Measurements from ENCODE around the gene KLHL26. TPM values are rescaled to one million over a fixed set of nuclear protein-coding genes. Genes with fewer than 3 reads are reported as not detected.

KLHL26 gene
- total and polyA plus RNA-seq, 9 of the 15 experiments (the other 6 are each of a cell fraction or from before 2014, with no cell fraction given) = 0.13 to 13.3 (median 1.4) TPM

DNA sequence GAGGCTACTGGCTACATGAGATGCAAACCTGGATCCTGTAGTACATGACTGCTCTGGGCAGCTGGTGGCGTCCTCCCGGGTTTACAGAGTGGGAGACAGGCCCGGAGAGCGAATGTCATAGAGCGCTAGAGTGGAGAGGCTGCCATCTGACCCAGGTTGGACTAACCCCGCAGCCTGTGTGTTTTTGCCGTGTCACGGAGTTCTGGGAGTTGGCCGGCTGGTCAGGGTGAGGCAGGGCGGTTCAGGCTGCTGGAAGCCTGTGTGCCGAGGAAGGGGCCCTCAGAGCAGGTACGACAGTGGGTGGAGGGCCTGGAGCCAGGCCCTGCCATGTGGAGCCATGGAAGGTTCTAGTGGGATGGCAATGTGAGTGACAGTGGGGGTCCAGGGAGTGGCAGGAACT lies 59.2 kb downstream of the KLHL26 start (continued):
- TF ChIP-seq, protein P1, sequence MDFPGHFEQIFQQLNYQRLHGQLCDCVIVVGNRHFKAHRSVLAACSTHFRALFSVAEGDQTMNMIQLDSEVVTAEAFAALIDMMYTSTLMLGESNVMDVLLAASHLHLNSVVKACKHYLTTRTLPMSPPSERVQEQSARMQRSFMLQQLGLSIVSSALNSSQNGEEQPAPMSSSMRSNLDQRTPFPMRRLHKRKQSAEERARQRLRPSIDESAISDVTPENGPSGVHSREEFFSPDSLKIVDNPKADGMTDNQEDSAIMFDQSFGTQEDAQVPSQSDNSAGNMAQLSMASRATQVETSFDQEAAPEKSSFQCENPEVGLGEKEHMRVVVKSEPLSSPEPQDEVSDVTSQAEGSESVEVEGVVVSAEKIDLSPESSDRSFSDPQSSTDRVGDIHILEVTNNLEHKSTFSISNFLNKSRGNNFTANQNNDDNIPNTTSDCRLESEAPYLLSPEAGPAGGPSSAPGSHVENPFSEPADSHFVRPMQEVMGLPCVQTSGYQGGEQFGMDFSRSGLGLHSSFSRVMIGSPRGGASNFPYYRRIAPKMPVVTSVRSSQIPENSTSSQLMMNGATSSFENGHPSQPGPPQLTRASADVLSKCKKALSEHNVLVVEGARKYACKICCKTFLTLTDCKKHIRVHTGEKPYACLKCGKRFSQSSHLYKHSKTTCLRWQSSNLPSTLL (IDR thresholded peaks at IDR 0.05) = no peak
- no peak for TF ChIP-seq ZNF133 (CRISPR knock-in tag; IDR thresholded peaks at IDR 0.05)
- TF ChIP-seq PHF21A (IDR thresholded peaks at IDR 0.05; ENCODE audit: borderline replicate concordance, low read depth) = no peak
- TF ChIP-seq, protein P2, sequence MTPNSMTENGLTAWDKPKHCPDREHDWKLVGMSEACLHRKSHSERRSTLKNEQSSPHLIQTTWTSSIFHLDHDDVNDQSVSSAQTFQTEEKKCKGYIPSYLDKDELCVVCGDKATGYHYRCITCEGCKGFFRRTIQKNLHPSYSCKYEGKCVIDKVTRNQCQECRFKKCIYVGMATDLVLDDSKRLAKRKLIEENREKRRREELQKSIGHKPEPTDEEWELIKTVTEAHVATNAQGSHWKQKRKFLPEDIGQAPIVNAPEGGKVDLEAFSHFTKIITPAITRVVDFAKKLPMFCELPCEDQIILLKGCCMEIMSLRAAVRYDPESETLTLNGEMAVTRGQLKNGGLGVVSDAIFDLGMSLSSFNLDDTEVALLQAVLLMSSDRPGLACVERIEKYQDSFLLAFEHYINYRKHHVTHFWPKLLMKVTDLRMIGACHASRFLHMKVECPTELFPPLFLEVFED (CRISPR knock-in tag; conservative IDR thresholded peaks at IDR 0.05) = no peak
- TF ChIP-seq, protein P3, sequence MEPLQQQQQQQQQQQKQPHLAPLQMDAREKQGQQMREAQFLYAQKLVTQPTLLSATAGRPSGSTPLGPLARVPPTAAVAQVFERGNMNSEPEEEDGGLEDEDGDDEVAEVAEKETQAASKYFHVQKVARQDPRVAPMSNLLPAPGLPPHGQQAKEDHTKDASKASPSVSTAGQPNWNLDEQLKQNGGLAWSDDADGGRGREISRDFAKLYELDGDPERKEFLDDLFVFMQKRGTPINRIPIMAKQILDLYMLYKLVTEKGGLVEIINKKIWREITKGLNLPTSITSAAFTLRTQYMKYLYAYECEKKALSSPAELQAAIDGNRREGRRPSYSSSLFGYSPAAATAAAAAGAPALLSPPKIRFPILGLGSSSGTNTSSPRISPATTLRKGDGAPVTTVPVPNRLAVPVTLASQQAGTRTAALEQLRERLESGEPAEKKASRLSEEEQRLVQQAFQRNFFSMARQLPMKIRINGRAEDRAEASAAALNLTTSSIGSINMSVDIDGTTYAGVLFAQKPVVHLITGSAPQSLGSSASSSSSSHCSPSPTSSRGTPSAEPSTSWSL (CRISPR knock-in tag; IDR thresholded peaks at IDR 0.05; ENCODE audit: borderline replicate concordance) = no peak
- TF ChIP-seq, protein P4, sequence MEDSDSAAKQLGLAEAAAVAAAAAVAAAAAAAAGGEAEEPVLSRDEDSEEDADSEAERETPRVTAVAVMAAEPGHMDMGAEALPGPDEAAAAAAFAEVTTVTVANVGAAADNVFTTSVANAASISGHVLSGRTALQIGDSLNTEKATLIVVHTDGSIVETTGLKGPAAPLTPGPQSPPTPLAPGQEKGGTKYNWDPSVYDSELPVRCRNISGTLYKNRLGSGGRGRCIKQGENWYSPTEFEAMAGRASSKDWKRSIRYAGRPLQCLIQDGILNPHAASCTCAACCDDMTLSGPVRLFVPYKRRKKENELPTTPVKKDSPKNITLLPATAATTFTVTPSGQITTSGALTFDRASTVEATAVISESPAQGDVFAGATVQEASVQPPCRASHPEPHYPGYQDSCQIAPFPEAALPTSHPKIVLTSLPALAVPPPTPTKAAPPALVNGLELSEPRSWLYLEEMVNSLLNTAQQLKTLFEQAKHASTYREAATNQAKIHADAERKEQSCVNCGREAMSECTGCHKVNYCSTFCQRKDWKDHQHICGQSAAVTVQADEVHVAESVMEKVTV (CRISPR knock-in tag; IDR thresholded peaks at IDR 0.05) = no peak
